Suprapubic skin (tissue), 3 donors: ENCODE data around the gene ZFR2.

ENCODE experiments used
- POLR2A ChIP-seq, 2 donors: fragments of 450-650 bp; IDR thresholded peaks; one replicate each; pipeline ENCODE4 v1.6.1; 2017; ENCODE audit warnings: antibody characterized with exemption in 2 of 2, mild to moderate bottlenecking in 2 of 2, moderate library complexity in 2 of 2
- TF ChIP-seq, protein P1 (sequence below), 2 donors: fragments of 200-600 bp in 1 of 2; fragments of 450-650 bp in 1 of 2; sonication (generic) in 1 of 2; IDR thresholded peaks; one replicate each; pipeline ENCODE4 v1.5.1; 2016 to 2019; ENCODE audit warnings: antibody characterized with exemption in 2 of 2, mild to moderate bottlenecking in 1 of 2, moderate library complexity in 1 of 2

- TF ChIP-seq, protein P1, sequence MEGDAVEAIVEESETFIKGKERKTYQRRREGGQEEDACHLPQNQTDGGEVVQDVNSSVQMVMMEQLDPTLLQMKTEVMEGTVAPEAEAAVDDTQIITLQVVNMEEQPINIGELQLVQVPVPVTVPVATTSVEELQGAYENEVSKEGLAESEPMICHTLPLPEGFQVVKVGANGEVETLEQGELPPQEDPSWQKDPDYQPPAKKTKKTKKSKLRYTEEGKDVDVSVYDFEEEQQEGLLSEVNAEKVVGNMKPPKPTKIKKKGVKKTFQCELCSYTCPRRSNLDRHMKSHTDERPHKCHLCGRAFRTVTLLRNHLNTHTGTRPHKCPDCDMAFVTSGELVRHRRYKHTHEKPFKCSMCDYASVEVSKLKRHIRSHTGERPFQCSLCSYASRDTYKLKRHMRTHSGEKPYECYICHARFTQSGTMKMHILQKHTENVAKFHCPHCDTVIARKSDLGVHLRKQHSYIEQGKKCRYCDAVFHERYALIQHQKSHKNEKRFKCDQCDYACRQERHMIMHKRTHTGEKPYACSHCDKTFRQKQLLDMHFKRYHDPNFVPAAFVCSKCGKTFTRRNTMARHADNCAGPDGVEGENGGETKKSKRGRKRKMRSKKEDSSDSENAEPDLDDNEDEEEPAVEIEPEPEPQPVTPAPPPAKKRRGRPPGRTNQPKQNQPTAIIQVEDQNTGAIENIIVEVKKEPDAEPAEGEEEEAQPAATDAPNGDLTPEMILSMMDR (IDR thresholded peaks at IDR 0.05), result no peak
- no peak for TF ChIP-seq POLR2A (IDR thresholded peaks at IDR 0.05)
These were observed 32.0 kb downstream of the ZFR2 start for GRCh38 chr19:3836887-3837286.
